CD14-positive monocyte (primary cell): Measurements from ENCODE around the gene ZFYVE1. TPM values are rescaled to one million over a fixed set of nuclear protein-coding genes. Genes with fewer than 3 reads are reported as not detected.

Experiments
- DNase-seq, 3 donors: peaks; one replicate each; pipeline ENCODE4 v3.0.0-alpha.2; 2011 to 2022
- H2AFZ ChIP-seq: 2 replicates; pipeline ENCODE4 v1.6.0; 2012; ENCODE audit warnings: mild to moderate bottlenecking, low read depth, low read length, inconsistent platforms; ENCODE audit not compliant: insufficient read depth, poor library complexity, severe bottlenecking
- H3K27ac ChIP-seq, 2 donors: 1 replicate in 1 of 2; 2 replicates in 1 of 2; pipeline ENCODE4 v1.5.1; 2012 to 2013; ENCODE audit warnings: low read length in 2 of 2, control low read depth in 1 of 2, inconsistent platforms in 1 of 2, low read depth in 1 of 2, mild to moderate bottlenecking in 1 of 2
- H3K27me3 ChIP-seq, 2 donors: one replicate each; pipeline versions ENCODE4 v1.6.0 to v1.6.1; 2011 to 2013; ENCODE audit warnings: low read length in 2 of 2; ENCODE audit not compliant: control insufficient read depth in 2 of 2, insufficient read depth in 2 of 2
- H3K36me3 ChIP-seq, 2 donors: replicated peaks in 1 of 2; 1 replicate in 1 of 2; 2 replicates in 1 of 2; pipeline versions ENCODE4 v1.5.1 to v1.6.1; 2012 to 2013; ENCODE audit warnings: low read length in 2 of 2, control low read depth in 1 of 2, inconsistent platforms in 1 of 2, mild to moderate bottlenecking in 1 of 2; ENCODE audit not compliant: insufficient read depth in 2 of 2, control insufficient read depth in 1 of 2
- H3K4me1 ChIP-seq, 2 donors: 1 replicate in 1 of 2; 2 replicates in 1 of 2; pipeline versions ENCODE4 v1.5.1 to v1.6.1; 2012 to 2013; ENCODE audit warnings: low read length in 2 of 2, control low read depth in 1 of 2, inconsistent platforms in 1 of 2, mild to moderate bottlenecking in 1 of 2, moderate library complexity in 1 of 2; ENCODE audit not compliant: insufficient read depth in 2 of 2, control insufficient read depth in 1 of 2
- H3K4me2 ChIP-seq: replicated peaks from 2 replicates; pipeline ENCODE3; 2012; ENCODE audit warnings: low read length, moderate library complexity, mild to moderate bottlenecking; ENCODE audit not compliant: poor library complexity, severe bottlenecking; ENCODE audit errors: extremely low read depth
- H3K4me3 ChIP-seq, 3 experiments: fragments of 200-600 bp in 1 of 3; sonication (generic) in 1 of 3; replicated peaks in 1 of 3; 1 replicate in 2 of 3; 2 replicates in 1 of 3; pipeline ENCODE4 v1.5.1; 2011 to 2013; ENCODE audit warnings: low read length in 3 of 3, mild to moderate bottlenecking in 3 of 3, control low read depth in 2 of 3, low read depth in 2 of 3, inconsistent platforms in 1 of 3, moderate library complexity in 1 of 3
- H3K79me2 ChIP-seq: 2 replicates; pipeline ENCODE4 v1.6.0; 2012; ENCODE audit warnings: mild to moderate bottlenecking, control low read depth, inconsistent platforms, low read length, moderate library complexity; ENCODE audit not compliant: insufficient read depth
- H3K9ac ChIP-seq: 2 replicates; pipeline ENCODE4 v1.6.0; 2017; ENCODE audit warnings: low read length, mild to moderate bottlenecking; ENCODE audit not compliant: insufficient read depth, poor library complexity, severe bottlenecking
- H3K9me3 ChIP-seq, 2 donors: replicated peaks in 1 of 2; 1 replicate in 1 of 2; 2 replicates in 1 of 2; pipeline versions ENCODE4 v1.5.1 to v1.6.1; 2012 to 2013; ENCODE audit warnings: low read length in 2 of 2, control low read depth in 1 of 2; ENCODE audit not compliant: control insufficient read depth in 1 of 2, insufficient read depth in 1 of 2
- H4K20me1 ChIP-seq: 2 replicates; pipeline ENCODE4 v1.6.0; 2012; ENCODE audit warnings: mild to moderate bottlenecking, low read length, control low read depth, moderate library complexity; ENCODE audit not compliant: insufficient read depth
- H3K27ac Mint-ChIP-seq, 7 donors: one replicate each; pipeline ENCODE4 v1.8.0; 2020; ENCODE audit warnings: mild to moderate bottlenecking in 7 of 7, mixed read lengths in 7 of 7, moderate library complexity in 6 of 7, inconsistent platforms in 2 of 7
- H3K27me3 Mint-ChIP-seq, 3 donors: one replicate each; pipeline ENCODE4 v1.8.0; 2021 to 2022; ENCODE audit warnings: low read depth in 3 of 3, mild to moderate bottlenecking in 3 of 3, mixed read lengths in 3 of 3, moderate library complexity in 3 of 3, inconsistent platforms in 1 of 3
- H3K36me3 Mint-ChIP-seq, 2 donors: one replicate each; pipeline ENCODE4 v1.8.0; 2020; ENCODE audit warnings: mixed read lengths in 2 of 2, inconsistent platforms in 1 of 2, mild to moderate bottlenecking in 1 of 2
- H3K4me1 Mint-ChIP-seq: one replicate; pipeline ENCODE4 v1.8.0; 2020; ENCODE audit warnings: mild to moderate bottlenecking, mixed read lengths
- H3K4me3 Mint-ChIP-seq, 2 donors: one replicate each; pipeline ENCODE4 v1.8.0; 2020; ENCODE audit warnings: mild to moderate bottlenecking in 2 of 2, mixed read lengths in 2 of 2, moderate library complexity in 1 of 2
- H3K9me3 Mint-ChIP-seq, 7 donors: one replicate each; pipeline ENCODE4 v1.8.0; 2020 to 2022; ENCODE audit warnings: mixed read lengths in 7 of 7, mild to moderate bottlenecking in 6 of 7, moderate library complexity in 6 of 7, inconsistent platforms in 2 of 7
- WGBS: methylation state at CpG from one replicate; pipeline ENCODE4 v1.1.5; 2013; ENCODE audit warnings: missing lambda C conversion rate; ENCODE audit not compliant: insufficient coverage; 5-methylcytosine and 5-hydroxymethylcytosine counted together
- intact Hi-C, 2 donors: fragments of 100-400 bp; cut with micrococcal nuclease; formaldehyde crosslinking; loops; one replicate each; pipeline versions ENCODE4 v1.15.0 to v1.15.1; 2023
- polyA plus RNA-seq, 3 donors: library from polyadenylated mRNA; depleted of rRNA in 1 of 3; unstranded in 2 of 3; stranded (reverse) in 1 of 3; fragments of 300-500 nt in 2 of 3; fragments of >200 nt in 1 of 3; fragmentation: Illumina TruSeq in 2 of 3; gene quantifications; 1 replicate in 2 of 3; 2 replicates in 1 of 3; pipeline ENCODE4 v1.2.3, GENCODE V29; 2012 to 2021
- TF ChIP-seq, protein P1 (sequence below): fragments of 200-600 bp; IDR thresholded peaks from one replicate; pipeline ENCODE4 v1.8.0; 2022; ENCODE audit warnings: antibody characterized with exemption, mild to moderate bottlenecking

The ZFYVE1 gene
- polyA plus RNA-seq, 3 donors: 4.9 to 18.6 (median 5.3) TPM

DNA sequence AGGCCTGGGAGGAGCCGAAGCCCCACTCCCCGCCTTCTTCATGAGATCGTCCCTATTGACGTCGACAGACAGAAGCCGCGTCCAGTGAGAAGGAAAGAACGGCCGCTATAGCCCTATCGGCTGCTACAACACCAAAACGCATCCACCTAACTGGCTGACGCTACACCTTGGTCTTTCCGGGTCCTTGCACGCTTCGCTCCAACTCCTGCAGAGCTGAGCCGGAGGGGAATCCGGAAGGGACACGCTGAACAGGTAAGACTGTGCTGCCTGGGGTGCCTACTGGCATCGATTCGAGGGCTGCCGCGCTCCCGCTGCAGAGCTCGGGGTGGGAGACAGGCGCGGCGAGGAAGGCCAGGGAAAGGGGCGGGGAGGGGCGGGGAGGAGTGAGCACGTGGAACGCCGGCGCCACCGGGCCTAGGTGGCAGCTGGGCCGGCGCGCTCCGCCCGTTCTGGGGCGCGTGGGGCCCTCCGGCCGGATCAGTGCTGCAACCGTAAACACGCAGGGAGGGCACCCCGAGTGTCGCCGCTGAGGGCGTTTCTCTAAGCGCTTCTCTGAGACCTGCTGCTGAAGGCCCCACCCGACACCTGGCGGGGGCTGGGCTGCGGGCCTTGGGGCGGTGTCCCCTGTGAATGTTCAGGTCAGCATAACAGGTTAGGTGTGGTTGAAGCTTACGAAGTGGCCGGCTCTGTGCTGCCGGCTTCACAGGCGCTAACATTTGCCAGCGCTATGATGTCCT is 100.4 kb downstream of the ZFYVE1 start, which contains the start of gene DCAF4:
TSS of gene DCAF4 (plus strand) at position 173 of the 737 bp plus-strand sequence. CDS start 11,515 bp downstream, outside the sequence.
- Histone ChIP-seq H3K4me3 (peak within 1 kb of the TSS; percentile 58 to 79 (median 75)), H4K20me1 (no peaks in the 10 kb centered on the region), H3K27ac (peak within 1 kb of the TSS; percentile 36 to 70), H3K4me2 (peak within 1 kb of the TSS; percentile 88), H3K4me1 (peaks cover 15 to 21% of the 10 kb centered on the region in 2 donors), H3K9me3 (no peaks in the 10 kb centered on the region), H3K36me3 (no peaks in the 10 kb centered on the region), H3K79me2 (no peaks in the 10 kb centered on the region), H2AFZ (peak within 1 kb of the TSS; percentile 83), H3K9ac (peak within 1 kb of the TSS; percentile 61), H3K27me3 (peaks cover 0 to 6% of the 10 kb centered on the region in 2 donors)
- Mint-ChIP-seq H3K9me3 (peaks cover 0 to 5% (median 0%) of the 10 kb centered on the region in 7 donors), H3K36me3 (peaks cover 0 to 4% of the 10 kb centered on the region in 2 donors), H3K27ac (peak within 1 kb of the TSS; percentile 79 to 96 (median 93)), H3K27me3 (peaks cover 14 to 31% (median 15%) of the 10 kb centered on the region in 3 donors), H3K4me3 (peak within 1 kb of the TSS; percentile 94 to 96), H3K4me1 (peaks cover 14% of the 10 kb centered on the region)
- WGBS: under 1% methylated on average over 50 of the region's 59 CpGs
- DNase-seq: peak; percentile 94 to 98 (median 94)
- intact Hi-C loops: no loop called here
- TF ChIP-seq, protein P1, sequence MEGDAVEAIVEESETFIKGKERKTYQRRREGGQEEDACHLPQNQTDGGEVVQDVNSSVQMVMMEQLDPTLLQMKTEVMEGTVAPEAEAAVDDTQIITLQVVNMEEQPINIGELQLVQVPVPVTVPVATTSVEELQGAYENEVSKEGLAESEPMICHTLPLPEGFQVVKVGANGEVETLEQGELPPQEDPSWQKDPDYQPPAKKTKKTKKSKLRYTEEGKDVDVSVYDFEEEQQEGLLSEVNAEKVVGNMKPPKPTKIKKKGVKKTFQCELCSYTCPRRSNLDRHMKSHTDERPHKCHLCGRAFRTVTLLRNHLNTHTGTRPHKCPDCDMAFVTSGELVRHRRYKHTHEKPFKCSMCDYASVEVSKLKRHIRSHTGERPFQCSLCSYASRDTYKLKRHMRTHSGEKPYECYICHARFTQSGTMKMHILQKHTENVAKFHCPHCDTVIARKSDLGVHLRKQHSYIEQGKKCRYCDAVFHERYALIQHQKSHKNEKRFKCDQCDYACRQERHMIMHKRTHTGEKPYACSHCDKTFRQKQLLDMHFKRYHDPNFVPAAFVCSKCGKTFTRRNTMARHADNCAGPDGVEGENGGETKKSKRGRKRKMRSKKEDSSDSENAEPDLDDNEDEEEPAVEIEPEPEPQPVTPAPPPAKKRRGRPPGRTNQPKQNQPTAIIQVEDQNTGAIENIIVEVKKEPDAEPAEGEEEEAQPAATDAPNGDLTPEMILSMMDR: no peak

DNA sequence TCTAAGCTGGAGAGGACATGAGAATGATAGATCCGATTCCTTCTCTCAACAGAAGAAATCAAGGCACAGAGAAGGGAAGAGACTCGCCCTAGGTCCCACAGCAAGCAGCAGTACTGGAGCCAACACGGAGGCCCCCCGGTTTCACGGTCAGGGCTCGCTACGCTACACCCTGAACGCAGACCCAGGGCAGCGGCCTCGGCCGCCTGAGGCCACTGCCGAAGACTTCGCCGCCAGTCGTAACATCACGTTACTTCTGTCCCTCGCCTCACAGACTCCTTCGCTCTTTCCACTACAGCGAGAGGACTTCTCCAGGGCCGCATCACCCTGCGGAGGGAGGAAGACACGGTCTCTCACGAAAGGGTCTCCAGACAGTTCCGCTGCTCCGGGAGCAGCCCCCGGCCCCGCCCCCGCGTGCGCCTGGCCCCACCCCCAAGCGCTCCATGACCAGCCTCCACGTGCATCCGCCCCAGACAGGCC is 101.1 kb downstream of the ZFYVE1 start:
- Mint-ChIP-seq H3K27me3 (peaks cover 15 to 35% (median 15%) of the 10 kb centered on the region in 3 donors), H3K4me3 (peak overlapping the region; percentile 94 to 96), H3K9me3 (peaks cover 0 to 5% (median 0%) of the 10 kb centered on the region in 7 donors), H3K4me1 (peaks cover 14% of the 10 kb centered on the region), H3K36me3 (peaks cover 0 to 4% of the 10 kb centered on the region in 2 donors), H3K27ac (peak overlapping the region in 6 of 7 donors; percentile 42 to 96 (median 82))
- H3K4me2 ChIP-seq: peak overlapping the region; percentile 88
- peak overlapping the region in 1 of 2 donors; percentile 70 for H3K27ac ChIP-seq
- DNase-seq: no peak
- 6% methylated on average over 28 of the region's 33 CpGs for WGBS
- intact Hi-C loops: no loop called here
- H3K9ac ChIP-seq: no peak overlapping the region
- H3K9me3 ChIP-seq: no peaks in the 10 kb centered on the region
- peak overlapping the region; percentile 83 for H2AFZ ChIP-seq
- H3K27me3 ChIP-seq: peaks cover 0 to 7% of the 10 kb centered on the region in 2 donors
- H3K4me1 ChIP-seq: peaks cover 15 to 21% of the 10 kb centered on the region in 2 donors
- TF ChIP-seq, protein P1: no peak
- H4K20me1 ChIP-seq: no peaks in the 10 kb centered on the region
- no peaks in the 10 kb centered on the region for H3K79me2 ChIP-seq
- peak overlapping the region; percentile 15 to 79 (median 75) for H3K4me3 ChIP-seq
- H3K36me3 ChIP-seq: no peaks in the 10 kb centered on the region
